Heart right ventricle (tissue), 16 donors: ENCODE data around the gene SDK2. TPM values are rescaled to one million over a fixed set of nuclear protein-coding genes. Genes with fewer than 3 reads are reported as not detected.

Experiments used
- ATAC-seq, 8 donors: fragments of 200-7000 bp; cut with Tn5 transposase; one replicate each; pipeline ENCODE4 v1.9.1; 2020; ENCODE audit warnings: mild to moderate bottlenecking in 8 of 8, moderate library complexity in 8 of 8, moderate number of reproducible peaks in 1 of 8
- DNase-seq, 2 donors: peaks; one replicate each; pipeline ENCODE4 v3.0.0-alpha.2; 2020
- H3K27ac ChIP-seq, 10 donors: fragments of 200-600 bp; sonication (generic) in 2 of 10; one replicate each; pipeline versions ENCODE4 v1.5.0 to v1.8.0; 2020 to 2022; ENCODE audit warnings: mild to moderate bottlenecking in 3 of 10
- H3K27me3 ChIP-seq, 7 donors: fragments of 200-600 bp; one replicate each; pipeline ENCODE4 v1.8.0; 2021 to 2022; ENCODE audit warnings: mild to moderate bottlenecking in 2 of 7
- H3K36me3 ChIP-seq, 9 donors: fragments of 200-600 bp; sonication (generic) in 1 of 9; one replicate each; pipeline versions ENCODE4 v1.5.0 to v1.8.0; 2020 to 2022; ENCODE audit warnings: mild to moderate bottlenecking in 2 of 9
- H3K4me1 ChIP-seq, 9 donors: fragments of 200-600 bp; sonication (generic) in 1 of 9; one replicate each; pipeline versions ENCODE4 v1.5.0 to v1.8.0; 2020 to 2022; ENCODE audit warnings: mild to moderate bottlenecking in 4 of 9
- H3K4me3 ChIP-seq, 10 donors: fragments of 200-600 bp; sonication (generic) in 2 of 10; one replicate each; pipeline versions ENCODE4 v1.5.0 to v1.8.0; 2020 to 2022; ENCODE audit warnings: mild to moderate bottlenecking in 7 of 10, moderate library complexity in 2 of 10
- H3K9me3 ChIP-seq, 11 donors: fragments of 200-600 bp in 10 of 11; sonication (generic) in 2 of 11; one replicate each; pipeline versions ENCODE4 v1.5.0 to v1.8.0; 2013 to 2022; ENCODE audit warnings: mild to moderate bottlenecking in 2 of 11, control low read depth in 1 of 11, moderate library complexity in 1 of 11
- CTCF ChIP-seq, 9 donors: fragments of 200-600 bp; sonication (generic) in 2 of 9; IDR thresholded peaks; one replicate each; pipeline versions ENCODE4 v1.5.0 to v1.8.0; 2021 to 2022; ENCODE audit warnings: antibody characterized with exemption in 9 of 9, mild to moderate bottlenecking in 5 of 9, moderate library complexity in 1 of 9
- WGBS, 2 donors: extraction: QIAGEN DNeasy Blood & Tissue Kit; methylation state at CpG; one replicate each; pipeline ENCODE4 v1.1.7; 2013; ENCODE audit warnings: inconsistent platforms in 1 of 2; 5-methylcytosine and 5-hydroxymethylcytosine counted together
- intact Hi-C, 10 donors: fragments of 100-400 bp; cut with DNase I; formaldehyde crosslinking; loops; one replicate each; pipeline versions ENCODE4 v1.11.1 to v1.14.2; 2022
- polyA plus RNA-seq, 2 donors: library from polyadenylated mRNA; stranded (reverse); fragments of 200-250 nt; gene quantifications; one replicate each; pipeline ENCODE4 v1.2.3, GENCODE V29; 2013
- total RNA-seq, 10 donors: library from RNA; stranded (reverse); fragmentation: NEBNext Ultra II Directional in 3 of 10; extraction: Animal tissue kit (Norgen Biotek cat#: 25700) in 3 of 10; gene quantifications; one replicate each; pipeline versions ENCODE4 v1.2.1 to v1.2.4, GENCODE V29; 2021 to 2023
- donor health status: Arrhythmogenic right ventricular cardiomyopathy.
- donor health status: ischemic (EF 13 %, LVEDD 7.1; RV severe dilation, severe dysfunction).
- donor health status: healthy with polysubstance abuse.
- donor health status: DM: no; HTN: yes; CAD: no.
- donor health status: DM: no; HTN: no; CAD: no.
- donor health status: ischemic (EF 25% LVEDD 6.9; RV normal size, moderate dysfunction).
- donor health status: ischemic (EF 25% LVEDD 5.7; RV mildly dilated, moderate dysfunction).
- donor health status: healthy.
- donor health status: DM: yes; HTN: yes; CAD: no.
- donor health status: Ischemic cardiomyopathy.
- donor health status: ischemic (EF 35%, LVEDD 5.7; RV mildly dilated, moderate dysfunction).
- donor health status: nonischemic (EF 11% LVEDD 7.7; RV severe dilation, severe dysfunction).
- donor health status: DM: yes; HTN: yes; CAD: no.
- donor health status: PGD.
- donor health status: ischemic (EF 29% LVEDD 5.4; RV normal size, mild dysfunction).
- donor health status: nonischemic (EF 23%, LVEDD 6.1; RV moderate dilation, normal function).

SDK2 gene
- total and polyA plus RNA-seq, 12 donors = 0.44 to 4.2 (median 1.9) TPM

- TF ChIP-seq CTCF (IDR thresholded peaks at IDR 0.05) = no peak
- WGBS, 2 donors = 86 to 88% methylated on average over 5 of the region's 5 CpGs
- peaks cover 0 to 12% (median 4%) of the 10 kb centered on the region in 11 donors for H3K9me3 ChIP-seq
- ATAC-seq (no peak), DNase-seq (no peak)
- H3K4me1 ChIP-seq = no peaks in the 10 kb centered on the region
- H3K36me3 ChIP-seq = no peaks in the 10 kb centered on the region
- no peak overlapping the region for H3K27ac ChIP-seq
- H3K27me3 ChIP-seq = no peaks in the 10 kb centered on the region
- no peak overlapping the region for H3K4me3 ChIP-seq
- intact Hi-C loops = no loop called here
Measured at GRCh38 chr17:73463821-73464220, 180.4 kb downstream of the SDK2 start.

DNA sequence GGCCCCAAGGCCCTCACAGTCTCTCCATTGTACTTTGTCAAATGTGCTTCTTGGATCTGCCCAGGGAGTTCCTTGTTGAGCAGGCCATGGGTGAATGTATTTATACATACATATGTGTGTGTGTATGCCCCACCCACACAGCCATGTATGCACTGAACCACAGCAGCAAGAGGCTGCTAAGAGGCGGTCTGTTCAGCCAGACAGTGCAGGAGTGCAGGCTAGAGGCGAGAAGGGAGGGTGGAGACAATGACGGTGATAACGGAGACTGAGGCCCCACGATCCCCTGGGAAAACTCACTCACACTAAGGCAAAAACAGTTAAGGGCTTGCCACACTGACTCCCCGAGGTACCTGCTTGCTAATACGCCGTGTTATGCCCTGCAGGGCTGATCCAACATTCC is 181.4 kb downstream of the SDK2 start:
- Histone ChIP-seq H3K4me3 (no peak overlapping the region), H3K36me3 (no peaks in the 10 kb centered on the region), H3K27ac (no peak overlapping the region), H3K4me1 (no peaks in the 10 kb centered on the region), H3K9me3 (peaks cover 0 to 12% (median 4%) of the 10 kb centered on the region in 11 donors), H3K27me3 (no peaks in the 10 kb centered on the region)
- no peak for TF ChIP-seq CTCF (IDR thresholded peaks at IDR 0.05)
- no peak for DNase-seq
- 62 to 63% methylated on average over 8 of the region's 8 CpGs for WGBS, 2 donors
- intact Hi-C loops = no loop called here
- no peak for ATAC-seq

DNA sequence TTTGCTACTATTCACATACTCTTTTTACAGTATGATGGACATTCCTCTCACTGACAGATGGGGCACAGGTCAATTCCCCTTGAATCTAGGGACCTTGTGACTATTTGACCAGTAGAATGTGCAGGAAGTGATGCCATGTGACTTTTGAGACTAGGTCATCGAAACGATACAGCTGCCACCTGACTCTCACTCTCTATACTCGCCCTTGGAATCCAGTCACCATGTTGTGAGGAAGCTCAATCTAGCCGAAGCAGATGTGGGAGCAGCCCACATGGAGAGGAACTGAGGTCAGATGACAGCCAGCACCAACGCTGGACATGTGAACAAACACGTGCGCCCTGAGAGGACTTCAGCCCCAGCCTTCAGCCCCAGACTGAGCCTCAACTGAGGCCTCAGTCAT is 184.3 kb downstream of the SDK2 start:
- Histone ChIP-seq H3K27ac (no peak overlapping the region), H3K27me3 (peaks cover 0 to 4% (median 0%) of the 10 kb centered on the region in 7 donors), H3K9me3 (peaks cover 0 to 12% (median 4%) of the 10 kb centered on the region in 11 donors), H3K36me3 (no peaks in the 10 kb centered on the region), H3K4me1 (no peaks in the 10 kb centered on the region), H3K4me3 (no peak overlapping the region)
- intact Hi-C loops = no loop called here
- WGBS, 2 donors = 75 to 82% methylated on average over 7 of the region's 7 CpGs
- TF ChIP-seq CTCF (IDR thresholded peaks at IDR 0.05) = no peak
- ATAC-seq = no peak
- DNase-seq = no peak

- Histone ChIP-seq H3K27ac (no peak overlapping the region), H3K36me3 (no peaks in the 10 kb centered on the region), H3K27me3 (peaks cover 0 to 4% (median 0%) of the 10 kb centered on the region in 7 donors), H3K4me3 (no peak overlapping the region), H3K9me3 (peaks cover 0 to 17% (median 4%) of the 10 kb centered on the region in 11 donors), H3K4me1 (no peaks in the 10 kb centered on the region)
- intact Hi-C loops = no loop called here
- DNase-seq (no peak), ATAC-seq (no peak)
- no peak for TF ChIP-seq CTCF (IDR thresholded peaks at IDR 0.05)
- 71 to 72% methylated on average over 18 of the region's 18 CpGs for WGBS, 2 donors
Measured at GRCh38 chr17:73455767-73456166, 188.5 kb downstream of the SDK2 start.
